HepG2 (cell line): ENCODE measurements around the gene TMCC2.

Source experiments
- BHLHE40 ChIP-seq: IDR thresholded peaks from 2 replicates; pipeline ENCODE4 v1.6.1; 2011; ENCODE audit warnings: low read length, improper control_type of control experiment
- CCAR2 ChIP-seq: fragments of 200-400 bp; formaldehyde crosslinking; optimal IDR thresholded peaks from 2 replicates; pipeline ENCODE3; 2018; ENCODE audit warnings: low read depth, mild to moderate bottlenecking, low read length, moderate library complexity
- EZH2 ChIP-seq: conservative IDR thresholded peaks from 2 replicates; pipeline ENCODE4 v1.6.1; 2012; ENCODE audit warnings: mild to moderate bottlenecking, low read depth, low read length, moderate library complexity
- HDAC2 ChIP-seq: sonication (generic); formaldehyde crosslinking; IDR thresholded peaks from 2 replicates; pipeline ENCODE4 v1.4.0; 2020; ENCODE audit warnings: missing genetic modification reagents
- RXRB ChIP-seq: IDR thresholded peaks from 2 replicates; pipeline ENCODE4 v1.6.1; 2016; ENCODE audit warnings: borderline replicate concordance, missing genetic modification reagents, missing compliant biosample characterization
- TF ChIP-seq, protein P1 (sequence below): sonication (generic); formaldehyde crosslinking; IDR thresholded peaks from 2 replicates; pipeline ENCODE4 v1.5.0; 2020; ENCODE audit warnings: mild to moderate bottlenecking, missing genetic modification reagents, moderate library complexity
- TF ChIP-seq, protein P2 (sequence below): sonication (generic); formaldehyde crosslinking; IDR thresholded peaks from 2 replicates; pipeline ENCODE4 v1.5.0; 2020; ENCODE audit warnings: missing genetic modification reagents, mild to moderate bottlenecking, borderline replicate concordance
- TF ChIP-seq, protein P3 (sequence below): sonication (generic); formaldehyde crosslinking; IDR thresholded peaks from 2 replicates; pipeline ENCODE4 v1.5.1; 2020; ENCODE audit warnings: mild to moderate bottlenecking, missing genetic modification reagents, moderate library complexity
- TF ChIP-seq, protein P4 (sequence below): sonication (generic); formaldehyde crosslinking; IDR thresholded peaks from 2 replicates; pipeline ENCODE4 v1.5.1; 2020; ENCODE audit warnings: mild to moderate bottlenecking, missing genetic modification reagents

DNA sequence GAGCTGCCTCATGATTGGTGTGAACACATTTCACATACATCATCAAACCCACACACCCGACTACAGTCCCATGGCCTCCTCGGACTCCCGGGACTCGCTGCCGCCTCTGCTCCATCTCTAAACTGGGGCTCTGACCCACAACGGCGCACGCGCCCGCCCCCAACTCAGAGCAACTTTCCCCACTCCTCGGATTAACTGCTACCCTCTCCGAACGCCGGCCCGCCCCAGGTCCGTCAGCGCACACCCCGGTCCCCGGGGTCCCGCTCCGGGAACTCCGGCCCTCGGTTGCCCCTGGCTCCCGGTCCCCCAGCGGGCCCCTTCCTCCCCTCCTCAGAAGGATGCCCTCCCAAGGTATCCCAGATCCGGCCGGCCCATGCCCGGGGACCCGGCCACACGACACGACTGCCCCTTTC lies 17.0 kb upstream of the TMCC2 start:
- TF ChIP-seq, protein P1, sequence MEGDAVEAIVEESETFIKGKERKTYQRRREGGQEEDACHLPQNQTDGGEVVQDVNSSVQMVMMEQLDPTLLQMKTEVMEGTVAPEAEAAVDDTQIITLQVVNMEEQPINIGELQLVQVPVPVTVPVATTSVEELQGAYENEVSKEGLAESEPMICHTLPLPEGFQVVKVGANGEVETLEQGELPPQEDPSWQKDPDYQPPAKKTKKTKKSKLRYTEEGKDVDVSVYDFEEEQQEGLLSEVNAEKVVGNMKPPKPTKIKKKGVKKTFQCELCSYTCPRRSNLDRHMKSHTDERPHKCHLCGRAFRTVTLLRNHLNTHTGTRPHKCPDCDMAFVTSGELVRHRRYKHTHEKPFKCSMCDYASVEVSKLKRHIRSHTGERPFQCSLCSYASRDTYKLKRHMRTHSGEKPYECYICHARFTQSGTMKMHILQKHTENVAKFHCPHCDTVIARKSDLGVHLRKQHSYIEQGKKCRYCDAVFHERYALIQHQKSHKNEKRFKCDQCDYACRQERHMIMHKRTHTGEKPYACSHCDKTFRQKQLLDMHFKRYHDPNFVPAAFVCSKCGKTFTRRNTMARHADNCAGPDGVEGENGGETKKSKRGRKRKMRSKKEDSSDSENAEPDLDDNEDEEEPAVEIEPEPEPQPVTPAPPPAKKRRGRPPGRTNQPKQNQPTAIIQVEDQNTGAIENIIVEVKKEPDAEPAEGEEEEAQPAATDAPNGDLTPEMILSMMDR (CRISPR knock-in tag) = no peak
- TF ChIP-seq EZH2 (no peak), CCAR2 (no peak), HDAC2 (no peak), RXRB (no peak), BHLHE40 (no peak)
- TF ChIP-seq, protein P2, sequence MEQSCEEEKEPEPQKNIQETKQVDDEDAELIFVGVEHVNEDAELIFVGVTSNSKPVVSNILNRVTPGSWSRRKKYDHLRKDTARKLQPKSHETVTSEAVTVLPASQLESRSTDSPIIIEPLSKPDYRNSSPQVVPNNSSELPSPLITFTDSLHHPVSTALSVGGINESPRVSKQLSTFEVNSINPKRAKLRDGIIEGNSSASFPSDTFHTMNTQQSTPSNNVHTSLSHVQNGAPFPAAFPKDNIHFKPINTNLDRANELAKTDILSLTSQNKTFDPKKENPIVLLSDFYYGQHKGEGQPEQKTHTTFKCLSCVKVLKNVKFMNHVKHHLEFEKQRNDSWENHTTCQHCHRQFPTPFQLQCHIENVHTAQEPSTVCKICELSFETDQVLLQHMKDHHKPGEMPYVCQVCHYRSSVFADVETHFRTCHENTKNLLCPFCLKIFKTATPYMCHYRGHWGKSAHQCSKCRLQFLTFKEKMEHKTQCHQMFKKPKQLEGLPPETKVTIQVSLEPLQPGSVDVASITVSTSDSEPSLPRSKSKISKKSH = no peak
- TF ChIP-seq, protein P3, sequence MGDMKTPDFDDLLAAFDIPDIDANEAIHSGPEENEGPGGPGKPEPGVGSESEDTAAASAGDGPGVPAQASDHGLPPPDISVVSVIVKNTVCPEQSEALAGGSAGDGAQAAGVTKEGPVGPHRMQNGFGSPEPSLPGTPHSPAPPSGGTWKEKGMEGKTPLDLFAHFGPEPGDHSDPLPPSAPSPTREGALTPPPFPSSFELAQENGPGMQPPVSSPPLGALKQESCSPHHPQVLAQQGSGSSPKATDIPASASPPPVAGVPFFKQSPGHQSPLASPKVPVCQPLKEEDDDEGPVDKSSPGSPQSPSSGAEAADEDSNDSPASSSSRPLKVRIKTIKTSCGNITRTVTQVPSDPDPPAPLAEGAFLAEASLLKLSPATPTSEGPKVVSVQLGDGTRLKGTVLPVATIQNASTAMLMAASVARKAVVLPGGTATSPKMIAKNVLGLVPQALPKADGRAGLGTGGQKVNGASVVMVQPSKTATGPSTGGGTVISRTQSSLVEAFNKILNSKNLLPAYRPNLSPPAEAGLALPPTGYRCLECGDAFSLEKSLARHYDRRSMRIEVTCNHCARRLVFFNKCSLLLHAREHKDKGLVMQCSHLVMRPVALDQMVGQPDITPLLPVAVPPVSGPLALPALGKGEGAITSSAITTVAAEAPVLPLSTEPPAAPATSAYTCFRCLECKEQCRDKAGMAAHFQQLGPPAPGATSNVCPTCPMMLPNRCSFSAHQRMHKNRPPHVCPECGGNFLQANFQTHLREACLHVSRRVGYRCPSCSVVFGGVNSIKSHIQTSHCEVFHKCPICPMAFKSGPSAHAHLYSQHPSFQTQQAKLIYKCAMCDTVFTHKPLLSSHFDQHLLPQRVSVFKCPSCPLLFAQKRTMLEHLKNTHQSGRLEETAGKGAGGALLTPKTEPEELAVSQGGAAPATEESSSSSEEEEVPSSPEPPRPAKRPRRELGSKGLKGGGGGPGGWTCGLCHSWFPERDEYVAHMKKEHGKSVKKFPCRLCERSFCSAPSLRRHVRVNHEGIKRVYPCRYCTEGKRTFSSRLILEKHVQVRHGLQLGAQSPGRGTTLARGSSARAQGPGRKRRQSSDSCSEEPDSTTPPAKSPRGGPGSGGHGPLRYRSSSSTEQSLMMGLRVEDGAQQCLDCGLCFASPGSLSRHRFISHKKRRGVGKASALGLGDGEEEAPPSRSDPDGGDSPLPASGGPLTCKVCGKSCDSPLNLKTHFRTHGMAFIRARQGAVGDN = no peak
- TF ChIP-seq, protein P4, sequence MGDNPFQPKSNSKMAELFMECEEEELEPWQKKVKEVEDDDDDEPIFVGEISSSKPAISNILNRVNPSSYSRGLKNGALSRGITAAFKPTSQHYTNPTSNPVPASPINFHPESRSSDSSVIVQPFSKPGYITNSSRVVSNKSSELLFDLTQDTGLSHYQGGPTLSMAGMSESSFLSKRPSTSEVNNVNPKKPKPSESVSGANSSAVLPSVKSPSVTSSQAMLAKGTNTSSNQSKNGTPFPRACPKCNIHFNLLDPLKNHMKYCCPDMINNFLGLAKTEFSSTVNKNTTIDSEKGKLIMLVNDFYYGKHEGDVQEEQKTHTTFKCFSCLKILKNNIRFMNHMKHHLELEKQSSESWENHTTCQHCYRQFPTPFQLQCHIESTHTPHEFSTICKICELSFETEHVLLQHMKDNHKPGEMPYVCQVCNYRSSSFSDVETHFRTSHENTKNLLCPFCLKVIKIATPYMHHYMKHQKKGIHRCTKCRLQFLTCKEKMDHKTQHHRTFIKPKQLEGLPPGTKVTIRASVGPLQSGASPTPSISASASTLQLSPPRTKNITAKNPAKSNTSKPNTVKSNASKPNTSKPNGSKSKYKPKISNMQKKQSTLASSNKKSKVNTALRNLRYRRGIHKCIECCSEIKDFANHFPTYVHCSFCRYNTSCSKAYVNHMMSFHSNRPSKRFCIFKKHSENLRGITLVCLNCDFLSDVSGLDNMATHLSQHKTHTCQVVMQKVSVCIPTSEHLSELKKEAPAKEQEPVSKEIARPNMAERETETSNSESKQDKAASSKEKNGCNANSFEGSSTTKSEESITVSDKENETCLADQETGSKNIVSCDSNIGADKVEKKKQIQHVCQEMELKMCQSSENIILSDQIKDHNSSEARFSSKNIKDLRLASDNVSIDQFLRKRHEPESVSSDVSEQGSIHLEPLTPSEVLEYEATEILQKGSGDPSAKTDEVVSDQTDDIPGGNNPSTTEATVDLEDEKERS = no peak
